Pulmonary artery endothelial cell (primary cell): Measurements from ENCODE around the gene IDUA. TPM values are rescaled to one million over a fixed set of nuclear protein-coding genes. Genes with fewer than 3 reads are reported as not detected.

Experiments
- DNase-seq: peaks from one replicate; pipeline ENCODE4 v3.0.0-alpha.2; 2011; ENCODE audit warnings: low read depth, low spot score
- total RNA-seq: library from RNA; depleted of rRNA; stranded (reverse); fragments of >200 nt; gene quantifications from 2 replicates; pipeline ENCODE4 v1.2.3, GENCODE V29; 2014

Gene IDUA
- total RNA-seq, 1 donor from 2014 or later = 11.4 TPM

DNA sequence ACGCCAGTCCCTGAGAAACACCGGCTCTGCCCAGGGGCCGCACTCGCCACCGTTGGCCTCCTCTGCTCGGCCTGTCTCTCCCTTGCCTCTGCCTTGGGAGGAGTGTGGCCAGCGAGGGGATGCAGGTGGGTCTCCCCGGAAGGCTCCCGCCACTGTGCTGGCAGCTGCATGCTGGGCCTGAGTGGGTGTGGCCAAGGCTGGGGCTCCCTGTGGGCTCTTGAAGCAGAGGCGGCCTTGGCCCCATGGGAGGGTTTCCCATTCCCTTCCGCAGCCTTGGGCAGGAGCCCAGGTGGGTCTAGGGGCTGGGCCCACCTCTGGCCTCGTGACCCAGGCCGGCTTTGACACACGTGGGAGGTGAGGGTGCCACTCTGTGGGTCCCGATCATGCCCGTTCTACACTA is 43.7 kb downstream of the IDUA start:
- no peak for DNase-seq

DNA sequence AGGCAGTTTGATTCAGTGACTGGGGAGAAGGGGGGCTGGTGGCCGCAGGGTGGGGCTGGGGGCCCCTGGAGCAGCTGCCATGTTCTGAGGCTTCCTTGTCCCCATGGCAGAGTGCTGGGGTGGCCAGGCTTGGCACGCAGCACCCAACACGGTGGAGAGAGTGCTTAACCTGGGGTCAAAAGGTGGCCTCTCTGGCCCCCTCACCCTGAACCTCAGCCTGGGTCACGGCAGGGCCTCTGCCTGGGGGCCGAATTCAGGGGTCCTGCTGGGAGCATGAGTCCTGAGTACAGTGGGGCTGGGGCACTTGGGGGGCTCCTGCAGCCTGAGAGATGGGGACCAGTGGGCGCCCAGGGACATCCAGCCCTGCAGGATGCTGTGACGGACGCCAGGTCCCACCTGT is 44.5 kb downstream of the IDUA start:
- DNase-seq = no peak

GRCh38 chr4:1031956-1032795 is 45.3 kb downstream of the IDUA start:
- DNase-seq = no peak

- no peak for DNase-seq
These were observed 46.0 kb downstream of the IDUA start for GRCh38 chr4:1032861-1033260.

GRCh38 chr4:1033840-1034551 is 47.2 kb downstream of the IDUA start:
- DNase-seq = no peak

DNA sequence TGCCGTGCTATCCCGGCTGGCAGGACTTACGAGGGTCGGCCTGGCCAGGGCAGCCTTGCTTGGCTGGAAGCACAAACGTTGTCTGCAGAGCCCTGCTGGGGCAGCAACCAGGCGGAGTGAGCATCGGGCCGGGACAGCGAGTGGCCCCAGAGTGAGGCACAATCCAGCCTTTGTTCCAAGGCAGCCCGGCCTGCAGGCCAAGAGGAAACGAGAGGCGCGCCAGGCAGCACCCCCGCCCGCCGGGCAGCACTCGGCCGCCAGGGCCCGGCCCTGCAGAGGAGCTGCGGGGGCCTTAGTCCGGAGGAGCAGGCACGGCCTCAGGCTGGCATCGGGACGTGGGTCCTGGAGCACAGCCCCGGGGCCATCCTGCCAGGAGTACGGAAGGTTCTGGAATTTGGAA is 48.7 kb downstream of the IDUA start:
- DNase-seq = no peak

DNA sequence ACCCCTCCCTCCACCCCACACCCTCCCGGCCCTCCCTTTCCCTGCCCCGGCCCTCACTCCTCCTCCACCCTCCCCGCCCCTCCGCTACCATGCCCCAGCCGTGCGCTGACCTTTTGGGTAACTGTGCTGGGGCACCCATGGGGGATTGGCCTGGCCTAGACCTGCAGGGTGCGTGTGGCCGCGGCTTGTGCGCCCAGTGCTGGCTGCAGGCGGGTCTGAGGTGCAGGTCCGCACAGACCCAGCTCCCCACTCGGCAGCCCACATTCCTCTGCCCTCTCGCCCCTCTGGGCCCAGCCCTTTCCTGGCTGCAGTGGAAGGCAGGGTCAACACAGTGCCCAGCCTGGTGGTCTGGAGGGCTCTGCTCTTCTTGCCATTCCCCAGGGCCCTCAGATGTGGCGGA is 49.3 kb downstream of the IDUA start:
- no peak for DNase-seq

DNA sequence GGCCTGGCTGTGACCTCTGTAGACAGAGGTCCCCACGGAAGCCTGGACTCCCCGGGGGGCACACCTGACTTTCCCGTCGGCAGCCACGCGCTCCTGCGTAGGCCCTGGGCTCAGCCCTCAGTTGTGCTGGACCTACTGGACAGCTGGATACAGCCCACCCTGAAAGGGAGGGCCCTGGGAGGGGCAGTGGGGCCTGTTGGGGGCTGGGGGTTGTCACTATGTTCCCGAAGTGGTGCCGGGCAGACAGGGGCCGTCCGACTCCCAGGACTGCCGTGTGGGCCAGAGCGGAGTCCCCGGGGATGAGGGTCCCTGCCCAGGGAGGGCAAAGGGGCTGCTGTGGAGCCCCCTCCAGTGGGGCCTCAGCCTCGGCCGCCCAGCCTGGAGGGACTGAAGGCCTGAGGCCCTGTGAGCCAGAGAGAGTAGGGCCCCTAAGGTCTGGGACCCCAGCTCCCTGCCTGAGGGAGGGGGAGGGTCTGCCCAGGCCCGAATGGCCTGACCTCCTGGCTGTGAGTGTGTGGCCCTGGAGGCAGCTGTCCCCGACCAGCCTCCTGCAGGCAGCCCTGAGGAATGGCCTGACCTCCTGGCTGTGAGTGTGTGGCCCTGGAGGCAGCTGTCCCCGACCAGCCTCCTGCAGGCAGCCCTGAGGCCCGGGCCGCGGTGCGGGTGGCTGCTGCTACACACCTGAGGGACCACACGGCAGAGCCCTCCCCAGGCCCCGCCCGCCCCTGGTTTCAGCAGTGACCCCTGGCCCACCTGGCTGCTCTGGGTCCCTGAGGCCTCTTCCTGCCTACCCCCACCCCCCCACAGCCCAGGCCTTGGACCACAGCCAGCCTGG is 50.3 kb downstream of the IDUA start:
- DNase-seq = no peak

DNA sequence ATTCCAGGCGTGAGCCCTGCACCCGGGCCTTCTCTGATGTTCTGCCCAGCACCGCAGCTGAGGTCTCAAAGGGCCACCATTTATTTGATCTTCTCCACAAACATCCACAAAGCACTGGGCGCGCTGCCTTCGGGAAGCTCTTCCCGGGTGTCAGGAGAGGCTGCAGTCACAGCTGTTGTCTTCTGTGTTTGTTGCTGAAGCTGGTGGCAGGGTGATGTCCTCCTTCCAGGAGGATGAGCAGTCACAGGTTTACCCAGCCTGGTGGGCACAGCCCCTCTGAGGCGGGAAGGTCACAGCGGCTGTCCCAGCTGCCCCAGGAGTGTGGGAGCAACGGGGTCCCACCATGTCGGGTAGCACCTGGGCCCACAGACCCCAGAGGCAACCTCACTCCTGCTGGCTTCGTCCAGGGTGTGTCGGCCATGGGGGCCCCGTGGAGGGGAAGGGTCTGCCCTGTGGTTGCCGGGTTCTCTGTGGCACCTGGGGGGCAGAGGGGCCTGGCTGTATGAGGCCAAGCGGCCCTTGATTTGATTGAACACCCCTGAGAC is 52.2 kb downstream of the IDUA start:
- DNase-seq = no peak

GRCh38 chr4:1039493-1040343 is 52.9 kb downstream of the IDUA start:
- no peak for DNase-seq

- DNase-seq = no peak
These were observed 53.7 kb downstream of the IDUA start for GRCh38 chr4:1040344-1041146.

DNA sequence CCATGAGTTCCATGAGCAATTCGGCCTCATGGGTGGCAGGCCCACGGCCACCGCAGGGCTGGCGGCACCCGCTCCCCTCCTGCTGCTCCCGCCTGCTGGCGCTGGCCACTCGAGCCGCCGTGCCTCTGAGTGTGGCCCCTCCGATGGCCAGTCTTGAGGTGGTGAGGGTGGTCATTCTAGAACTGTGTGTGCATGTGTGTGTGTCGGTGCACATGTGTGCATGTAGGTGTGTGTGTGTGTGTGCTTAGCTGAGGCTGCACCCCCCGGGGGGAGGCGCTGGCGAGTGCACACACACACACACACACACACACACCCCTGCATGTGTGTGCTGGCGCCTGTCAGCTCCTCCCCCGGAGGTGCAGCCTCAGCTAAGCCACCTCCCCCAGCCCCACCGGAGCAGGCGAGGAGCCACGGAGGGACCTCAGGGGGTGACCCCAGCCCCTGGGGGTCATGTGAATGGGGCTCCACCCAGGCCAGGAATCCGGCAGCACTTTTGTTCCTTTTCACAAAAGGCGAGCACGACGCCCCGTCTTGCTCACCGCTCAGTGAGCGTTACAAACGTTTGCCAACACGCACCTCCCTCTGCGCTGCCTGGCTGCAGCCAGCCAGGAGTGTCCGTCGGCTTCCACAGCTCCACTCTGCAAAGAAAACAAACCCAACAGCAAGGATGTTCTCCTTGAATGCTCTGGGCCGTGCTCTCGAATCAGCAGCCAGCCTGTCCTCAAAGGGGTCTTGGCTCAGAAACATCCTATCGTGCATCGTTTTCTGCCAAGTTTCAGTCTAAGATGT is 54.5 kb downstream of the IDUA start:
- no peak for DNase-seq

- DNase-seq = no peak
These were observed 55.1 kb downstream of the IDUA start for GRCh38 chr4:1041936-1042330.

- DNase-seq = no peak
These were observed 55.7 kb downstream of the IDUA start for GRCh38 chr4:1042352-1043055.

DNA sequence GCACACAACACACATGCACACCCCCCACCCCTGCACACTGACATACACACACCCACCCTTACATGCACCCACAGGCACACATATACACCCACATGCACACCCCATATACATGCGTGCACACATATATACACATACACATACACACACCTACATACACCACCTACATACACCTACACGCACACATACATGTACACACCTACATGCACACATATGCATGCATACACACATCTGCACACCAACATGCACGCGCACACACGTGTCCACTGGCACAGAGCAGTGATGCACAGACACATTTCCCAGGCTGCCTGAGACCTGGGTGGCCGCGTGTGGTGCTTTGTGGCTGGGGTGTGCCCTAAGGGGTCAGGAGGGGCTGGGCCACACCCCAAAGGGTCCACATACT is 56.3 kb downstream of the IDUA start:
- no peak for DNase-seq

DNA sequence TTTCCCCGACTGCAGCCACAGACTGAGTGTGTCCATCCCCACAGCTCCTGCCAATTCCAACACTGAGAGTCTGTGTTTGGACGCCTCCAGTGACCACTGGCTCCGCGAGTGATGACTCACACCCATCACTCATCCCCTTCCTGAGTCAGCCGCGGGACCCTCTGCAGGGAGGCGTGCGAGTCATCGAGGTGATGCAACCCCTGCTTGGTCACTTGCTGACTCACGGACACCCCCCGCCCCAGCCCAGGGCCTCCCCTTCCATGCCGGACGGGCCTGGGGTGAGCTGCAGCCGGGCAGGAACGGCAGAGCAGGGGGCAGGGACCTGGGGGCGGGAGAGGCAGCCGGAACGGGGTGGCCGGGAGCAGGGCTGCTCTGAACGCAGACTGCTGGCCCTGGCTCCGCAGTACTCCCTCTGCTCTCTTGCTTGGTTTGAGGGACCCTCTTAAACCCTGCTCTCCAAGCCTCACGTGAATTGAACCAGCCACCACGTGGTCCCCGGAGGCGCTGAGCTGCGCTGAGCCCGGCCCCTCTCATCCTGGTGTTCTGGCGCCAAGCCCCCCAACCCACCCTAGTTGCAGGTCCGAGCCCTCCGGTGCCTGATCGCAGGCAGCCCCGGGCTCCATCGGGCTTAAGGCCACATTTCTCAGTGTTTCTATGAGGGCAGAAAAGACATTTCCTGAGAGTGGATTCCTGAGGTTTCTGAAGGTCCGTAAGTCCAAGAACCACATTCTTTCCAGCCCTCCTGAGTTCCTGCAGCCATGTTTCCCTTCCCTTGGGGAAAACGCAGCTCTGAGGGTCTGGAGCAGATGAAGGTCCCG is 57.0 kb downstream of the IDUA start:
- DNase-seq = peak; percentile 94

GRCh38 chr4:1044469-1045192 is 57.8 kb downstream of the IDUA start:
- no peak for DNase-seq
